ENCODE data around the gene SCUBE2. TPM values are rescaled to one million over a fixed set of nuclear protein-coding genes. Genes with fewer than 3 reads are reported as not detected.

The SCUBE2 gene
- total RNA-seq: 4.4 and 5.2 TPM in 2 replicates

GRCh38 chr11:9091044-9091922, at the start of gene SCUBE2:
Gene SCUBE2, minus strand, starts transcription at chr11:9091599. Its CDS starts 71 bp downstream, at chr11:9091528.

GRCh38 chr11:9003573-9004182, 87.7 kb downstream of the SCUBE2 start, which contains the start of gene NRIP3:
Gene NRIP3, minus strand, starts transcription at chr11:9004001. Its CDS starts 66 bp downstream, at chr11:9003935.

Other genes starting within 250 kb of the SCUBE2 start
- gene AKIP1, start 180.4 kb downstream of the SCUBE2 start, total RNA-seq: 27.5 and 29.8 TPM in 2 replicates
- gene C11orf16, start 158.7 kb downstream of the SCUBE2 start, total RNA-seq: not detected in 2 replicates
- gene ASCL3, start 148.6 kb downstream of the SCUBE2 start, total RNA-seq: not detected in 2 replicates
- gene TMEM9B, start 127.2 kb downstream of the SCUBE2 start, total RNA-seq: 21.9 and 38.6 TPM in 2 replicates
- 0.82 and 5.5 TPM in 2 replicates for gene NRIP3, start 87.6 kb downstream of the SCUBE2 start, total RNA-seq
- gene DENND5A, start 173.8 kb upstream of the SCUBE2 start, total RNA-seq: 138 and 290 TPM in 2 replicates
- 31.5 and 34.2 TPM in 2 replicates for gene TMEM41B, start 223.0 kb upstream of the SCUBE2 start, total RNA-seq

All from bladder microvascular endothelial cell (primary cell).